Measurements from ENCODE around the gene GCN1.

GCN1 gene

DNA sequence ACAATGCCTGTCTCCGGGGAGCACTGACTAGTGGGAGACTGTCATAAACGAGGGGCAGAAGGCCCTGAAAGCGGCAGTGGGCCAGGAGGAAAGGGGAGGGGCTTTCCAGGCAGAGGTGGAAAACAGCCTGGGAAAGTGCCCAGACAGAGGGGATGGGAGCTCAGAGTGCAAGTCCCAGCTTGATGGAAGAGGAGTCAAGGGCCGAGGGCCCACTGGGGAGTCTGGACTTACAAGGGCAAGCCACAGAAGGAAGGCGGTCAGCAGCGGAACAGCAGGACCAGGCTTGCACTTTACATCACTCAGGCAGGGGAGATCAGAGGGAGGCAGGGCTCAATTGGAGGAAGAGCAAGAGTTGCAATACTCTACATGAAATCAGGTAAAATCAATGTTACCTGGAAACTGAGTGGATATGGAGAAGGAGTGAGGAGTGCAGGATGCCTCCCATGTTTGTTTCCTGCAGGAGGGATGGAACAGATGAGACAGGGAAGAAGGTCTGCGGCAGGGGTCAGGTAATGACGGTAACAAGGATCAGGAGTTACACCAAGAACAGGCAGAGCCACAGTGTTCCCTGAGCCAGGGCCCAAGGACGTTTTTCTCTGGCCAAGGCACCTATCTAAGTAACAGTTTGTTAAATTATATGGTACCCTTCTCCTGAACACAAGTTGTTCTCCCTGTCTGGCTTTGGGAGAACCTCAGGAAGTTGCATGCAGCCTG, 47.2 kb upstream of the GCN1 start:
- CTCF ChIA-PET = interaction anchor here (1.9 to 9.3 kb wide), 3 partner anchors 8 to 22 kb away, joined by 4 to 132 read pairs (median 75); partner anchors contain the start of gene PXN

DNA sequence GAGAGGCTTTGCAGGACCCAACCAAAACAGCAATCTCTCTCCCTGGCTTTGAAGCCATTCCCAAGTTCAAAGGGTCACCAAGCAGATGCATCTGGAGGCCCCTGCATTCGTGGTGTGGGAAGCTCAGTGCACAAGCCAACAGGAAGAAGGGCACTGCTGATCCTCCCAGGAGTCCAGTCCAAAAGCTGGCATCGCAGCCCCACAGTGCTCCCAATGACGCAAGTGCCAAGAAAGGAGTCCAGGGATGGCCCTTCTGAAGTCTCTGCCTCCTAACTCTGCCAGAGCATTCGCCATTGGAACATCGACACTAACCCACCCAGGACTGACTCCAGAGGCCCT, 45.9 kb upstream of the GCN1 start:
- H3K4me3 ChIP-seq (ENCODE audit: low read depth, low read length) = no peak overlapping the region
- no peaks in the 10 kb centered on the region for H3K9me3 ChIP-seq (ENCODE audit: control insufficient read depth, insufficient read depth, low read depth, low read length)
- TF ChIP-seq SETDB1 (IDR thresholded peaks at IDR 0.05; ENCODE audit: insufficient read length, low read length) = no peak
- TF ChIP-seq, protein P1, sequence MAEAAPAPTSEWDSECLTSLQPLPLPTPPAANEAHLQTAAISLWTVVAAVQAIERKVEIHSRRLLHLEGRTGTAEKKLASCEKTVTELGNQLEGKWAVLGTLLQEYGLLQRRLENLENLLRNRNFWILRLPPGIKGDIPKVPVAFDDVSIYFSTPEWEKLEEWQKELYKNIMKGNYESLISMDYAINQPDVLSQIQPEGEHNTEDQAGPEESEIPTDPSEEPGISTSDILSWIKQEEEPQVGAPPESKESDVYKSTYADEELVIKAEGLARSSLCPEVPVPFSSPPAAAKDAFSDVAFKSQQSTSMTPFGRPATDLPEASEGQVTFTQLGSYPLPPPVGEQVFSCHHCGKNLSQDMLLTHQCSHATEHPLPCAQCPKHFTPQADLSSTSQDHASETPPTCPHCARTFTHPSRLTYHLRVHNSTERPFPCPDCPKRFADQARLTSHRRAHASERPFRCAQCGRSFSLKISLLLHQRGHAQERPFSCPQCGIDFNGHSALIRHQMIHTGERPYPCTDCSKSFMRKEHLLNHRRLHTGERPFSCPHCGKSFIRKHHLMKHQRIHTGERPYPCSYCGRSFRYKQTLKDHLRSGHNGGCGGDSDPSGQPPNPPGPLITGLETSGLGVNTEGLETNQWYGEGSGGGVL (tag by site-specific recombination; IDR thresholded peaks at IDR 0.05) = no peak
- TF ChIP-seq, protein P2, sequence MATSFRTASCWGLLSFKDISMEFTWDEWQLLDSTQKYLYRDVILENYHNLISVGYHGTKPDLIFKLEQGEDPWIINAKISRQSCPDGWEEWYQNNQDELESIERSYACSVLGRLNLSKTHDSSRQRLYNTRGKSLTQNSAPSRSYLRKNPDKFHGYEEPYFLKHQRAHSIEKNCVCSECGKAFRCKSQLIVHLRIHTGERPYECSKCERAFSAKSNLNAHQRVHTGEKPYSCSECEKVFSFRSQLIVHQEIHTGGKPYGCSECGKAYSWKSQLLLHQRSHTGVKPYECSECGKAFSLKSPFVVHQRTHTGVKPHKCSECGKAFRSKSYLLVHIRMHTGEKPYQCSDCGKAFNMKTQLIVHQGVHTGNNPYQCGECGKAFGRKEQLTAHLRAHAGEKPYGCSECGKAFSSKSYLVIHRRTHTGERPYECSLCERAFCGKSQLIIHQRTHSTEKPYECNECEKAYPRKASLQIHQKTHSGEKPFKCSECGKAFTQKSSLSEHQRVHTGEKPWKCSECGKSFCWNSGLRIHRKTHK (tag by site-specific recombination; IDR thresholded peaks at IDR 0.05) = no peak
- no peak for TF ChIP-seq ZNF184 (tag by site-specific recombination; IDR thresholded peaks at IDR 0.05)
- no peak for TF ChIP-seq ZNF561 (tag by site-specific recombination; IDR thresholded peaks at IDR 0.05; ENCODE audit: borderline replicate concordance)
- peaks cover 2% of the 10 kb centered on the region; the same call in 1 of the 2 replicates for H3K4me1 ChIP-seq (ENCODE audit: control insufficient read depth, insufficient read depth, low read length)
- no peak overlapping the region for H3K27ac ChIP-seq (ENCODE audit: extremely low read depth, low read depth, low read length)
- CTCF ChIA-PET = interaction anchor here (1.8 to 9.3 kb wide), 4 partner anchors 9 to 23 kb away, joined by 4 to 132 read pairs (median 42); partner anchors contain the start of gene PXN
- POLR2A ChIA-PET = interaction anchor here (1.3 to 1.7 kb wide), 2 partner anchors 40 to 51 kb away, joined by 4 to 11 read pairs; partner anchors contain the start of genes RNU4-2 and RPLP0
- H3K36me3 ChIP-seq (ENCODE audit: control insufficient read depth in 2 of 2, insufficient read depth in 1 of 2, low read length in 2 of 2) = no peaks in the 10 kb centered on the region

More for the DNA sequence above, 47.2 kb upstream of the GCN1 start:
- POLR2A ChIA-PET = interaction anchor here (1.3 to 2.3 kb wide), 2 partner anchors 12 to 41 kb away, joined by 4 to 8 read pairs; partner anchors contain the start of gene RPLP0
- TF ChIP-seq ZIC2 (tag by site-specific recombination; IDR thresholded peaks at IDR 0.05) = peak; percentile 60
- TF ChIP-seq SP2 (tag by site-specific recombination; IDR thresholded peaks at IDR 0.05) = no peak
- TF ChIP-seq ZNF157 (tag by site-specific recombination; IDR thresholded peaks at IDR 0.05) = no peak
- TF ChIP-seq TCF7L2 (IDR thresholded peaks at IDR 0.05; ENCODE audit: borderline replicate concordance, low read depth, low read length) = no peak
- TF ChIP-seq ZNF768 (tag by site-specific recombination; IDR thresholded peaks at IDR 0.05) = no peak
- no peak for TF ChIP-seq ZNF776 (tag by site-specific recombination; IDR thresholded peaks at IDR 0.05; ENCODE audit: borderline replicate concordance)
- peak; percentile 88 for TF ChIP-seq ZNF341 (tag by site-specific recombination; IDR thresholded peaks at IDR 0.05; ENCODE audit: low read depth)
- TF ChIP-seq ZNF350 (tag by site-specific recombination; IDR thresholded peaks at IDR 0.05) = no peak
- TF ChIP-seq, protein P3, sequence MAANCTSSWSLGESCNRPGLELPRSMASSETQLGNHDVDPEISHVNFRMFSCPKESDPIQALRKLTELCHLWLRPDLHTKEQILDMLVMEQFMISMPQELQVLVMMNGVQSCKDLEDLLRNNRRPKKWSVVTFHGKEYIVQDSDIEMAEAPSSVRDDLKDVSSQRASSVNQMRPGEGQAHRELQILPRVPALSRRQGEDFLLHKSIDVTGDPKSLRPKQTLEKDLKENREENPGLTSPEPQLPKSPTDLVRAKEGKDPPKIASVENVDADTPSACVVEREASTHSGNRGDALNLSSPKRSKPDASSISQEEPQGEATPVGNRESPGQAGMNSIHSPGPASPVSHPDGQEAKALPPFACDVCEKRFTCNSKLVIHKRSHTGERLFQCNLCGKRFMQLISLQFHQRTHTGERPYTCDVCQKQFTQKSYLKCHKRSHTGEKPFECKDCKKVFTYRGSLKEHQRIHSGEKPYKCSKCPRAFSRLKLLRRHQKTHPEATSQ (tag by site-specific recombination; IDR thresholded peaks at IDR 0.05) = no peak
- TF ChIP-seq, protein P4, sequence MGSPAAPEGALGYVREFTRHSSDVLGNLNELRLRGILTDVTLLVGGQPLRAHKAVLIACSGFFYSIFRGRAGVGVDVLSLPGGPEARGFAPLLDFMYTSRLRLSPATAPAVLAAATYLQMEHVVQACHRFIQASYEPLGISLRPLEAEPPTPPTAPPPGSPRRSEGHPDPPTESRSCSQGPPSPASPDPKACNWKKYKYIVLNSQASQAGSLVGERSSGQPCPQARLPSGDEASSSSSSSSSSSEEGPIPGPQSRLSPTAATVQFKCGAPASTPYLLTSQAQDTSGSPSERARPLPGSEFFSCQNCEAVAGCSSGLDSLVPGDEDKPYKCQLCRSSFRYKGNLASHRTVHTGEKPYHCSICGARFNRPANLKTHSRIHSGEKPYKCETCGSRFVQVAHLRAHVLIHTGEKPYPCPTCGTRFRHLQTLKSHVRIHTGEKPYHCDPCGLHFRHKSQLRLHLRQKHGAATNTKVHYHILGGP (tag by site-specific recombination; IDR thresholded peaks at IDR 0.05) = no peak
- TF ChIP-seq GFI1B (tag by site-specific recombination; IDR thresholded peaks at IDR 0.05) = no peak
- TF ChIP-seq ZNF548 (tag by site-specific recombination; IDR thresholded peaks at IDR 0.05) = no peak
- H3K27ac ChIP-seq (ENCODE audit: extremely low read depth, low read depth, low read length) = no peak overlapping the region
- H3K36me3 ChIP-seq (ENCODE audit: control insufficient read depth in 2 of 2, insufficient read depth in 1 of 2, low read length in 2 of 2) = no peaks in the 10 kb centered on the region
- H3K4me3 ChIP-seq (ENCODE audit: low read depth, low read length) = no peak overlapping the region
- H3K4me1 ChIP-seq (ENCODE audit: control insufficient read depth, insufficient read depth, low read length) = no peaks in the 10 kb centered on the region
- no peaks in the 10 kb centered on the region for H3K9me3 ChIP-seq (ENCODE audit: control insufficient read depth, insufficient read depth, low read depth, low read length)
